GM21515 (cell line): ENCODE measurements around the gene DCP1B.

Experiments used
- ATAC-seq: cut with Tn5 transposase; IDR thresholded peaks from one replicate; pipeline ENCODE4 v1.9.1; 2021; ENCODE audit not compliant: unreplicated experiment

The DCP1B gene

GRCh38 chr12:1920971-1921370, 83.3 kb downstream of the DCP1B start:
- no peak for ATAC-seq

GRCh38 chr12:1920436-1920835, 83.8 kb downstream of the DCP1B start:
- no peak for ATAC-seq

- no peak for ATAC-seq
Measured at GRCh38 chr12:1919763-1920162, 84.5 kb downstream of the DCP1B start.

GRCh38 chr12:1919284-1919683, 85.0 kb downstream of the DCP1B start:
- ATAC-seq = no peak

GRCh38 chr12:1918884-1919236, 85.4 kb downstream of the DCP1B start:
- ATAC-seq = no peak

- ATAC-seq = no peak
Measured at GRCh38 chr12:1918081-1918883, 86.0 kb downstream of the DCP1B start, which contains the start of gene CACNA2D4. TSS of gene CACNA2D4 (minus strand) at chr12:1918652. CDS start at chr12:1918473, 179 bp downstream.

- no peak for ATAC-seq
Measured at GRCh38 chr12:1917172-1918070, 86.8 kb downstream of the DCP1B start.

- ATAC-seq = no peak
Measured at GRCh38 chr12:1916371-1917171, 87.7 kb downstream of the DCP1B start.

GRCh38 chr12:1915082-1915968, 88.9 kb downstream of the DCP1B start:
- no peak for ATAC-seq

GRCh38 chr12:1914114-1914911, 89.9 kb downstream of the DCP1B start:
- ATAC-seq = no peak

- no peak for ATAC-seq
Measured at GRCh38 chr12:1913377-1914113, 90.7 kb downstream of the DCP1B start.

- ATAC-seq = no peak
Measured at GRCh38 chr12:1912580-1913376, 91.5 kb downstream of the DCP1B start.

GRCh38 chr12:1911598-1912575, 92.4 kb downstream of the DCP1B start:
- ATAC-seq = no peak

GRCh38 chr12:1910468-1910867, 93.8 kb downstream of the DCP1B start:
- no peak for ATAC-seq

GRCh38 chr12:1908758-1909157, 95.5 kb downstream of the DCP1B start:
- ATAC-seq = no peak
